ENCODE data around the gene MRGPRD. TPM values are rescaled to one million over a fixed set of nuclear protein-coding genes. Genes with fewer than 3 reads are reported as not detected.

The MRGPRD gene
- total and polyA plus RNA-seq, 2 of the 8 experiments (the other 6 are each of a cell fraction or from before 2014, with no cell fraction given): not detected

GRCh38 chr11:69001243-69002081 is 20.7 kb upstream of the MRGPRD start:
- H3K79me1 ChIP-seq (ENCODE audit: low read depth, low read length): no peaks in the 10 kb centered on the region
- no peak overlapping the region for H3K23ac ChIP-seq (ENCODE audit: insufficient read length)
- ChIA-PET CTCF (ENCODE audit: partially characterized antibody) (interaction anchor here (0.9 to 3.2 kb wide), 8 partner anchors 9 to 369 kb away, joined by 3 to 8 read pairs (median 4); partner anchors contain the start of genes MRGPRD and MRGPRF), POLR2A (ENCODE audit: partially characterized antibody) (interaction anchor here (1.3 to 2.5 kb wide), 3 partner anchors 9 to 48 kb away, joined by 4 to 9 read pairs (median 6); partner anchors contain the start of gene TPCN2)
- H2BK15ac ChIP-seq (ENCODE audit: low read length): no peak overlapping the region
- H4K20me1 ChIP-seq (replicated peaks in 1 of 2; ENCODE audit: control insufficient read depth in 1 of 2, insufficient read depth in 2 of 2, low read length in 2 of 2): no peaks in the 10 kb centered on the region
- no peak overlapping the region for H3K27ac ChIP-seq (ENCODE audit: low read depth, low read length)
- no peaks in the 10 kb centered on the region for H3K9me3 ChIP-seq (ENCODE audit: insufficient read depth in 2 of 2, low read depth in 1 of 2, low read length in 1 of 2)
- H3K4me2 ChIP-seq (ENCODE audit: insufficient read depth in 1 of 2, low read depth in 2 of 2, low read length in 2 of 2): no peak overlapping the region
- FAIRE-seq (no peak), DNase-seq (ENCODE audit: low read depth in 1 of 2, low spot score in 2 of 2) (no peak)
- H3K36me3 ChIP-seq (ENCODE audit: control insufficient read depth in 2 of 4, insufficient read depth in 4 of 4, low read length in 3 of 4): no peaks in the 10 kb centered on the region; a peak in 1 of 8 replicates
- peaks cover 0 to 2% (median 1%) of the 10 kb centered on the region in 4 experiments; a peak in 2 of 7 replicates for H3K4me1 ChIP-seq (replicated peaks in 1 of 4; ENCODE audit: control insufficient read depth in 3 of 4, insufficient read depth in 4 of 4, low read length in 3 of 4)
- H3K9ac ChIP-seq (replicated peaks in 1 of 4; ENCODE audit: extremely low read depth in 1 of 4, low read depth in 3 of 4, low read length in 3 of 4): no peak overlapping the region
- no peak overlapping the region for H4K8ac ChIP-seq (ENCODE audit: extremely low read depth, insufficient read depth, low read length)
- H3K27me3 ChIP-seq (replicated peaks in 1 of 4; ENCODE audit: control insufficient read depth in 3 of 4, extremely low read depth in 1 of 4, insufficient read depth in 3 of 4, low read length in 3 of 4): no peaks in the 10 kb centered on the region
- no peak overlapping the region for H2AFZ ChIP-seq (ENCODE audit: low read length)
- no peak overlapping the region for H3K4me3 ChIP-seq (ENCODE audit: extremely low read depth in 1 of 4, insufficient read depth in 2 of 4, low read depth in 3 of 4, low read length in 4 of 4)
- 93% methylated on average over 23 of the region's 23 CpGs; no CpG with 5 or more reads in 1 of the 2 experiments for WGBS, 2 experiments (ENCODE audit: extremely low coverage in 1 of 2, insufficient coverage in 1 of 2, insufficient read length in 1 of 2, insufficient replicate concordance in 2 of 2, low coverage in 1 of 2, low lambda C conversion rate in 2 of 2, missing lambda C conversion rate in 1 of 2)
- no peak overlapping the region for H2BK120ac ChIP-seq (replicated peaks; ENCODE audit: low read depth, low read length)
- H3K23me2 ChIP-seq (ENCODE audit: low read depth, low read length): no peaks in the 10 kb centered on the region
- no peak overlapping the region for H4K91ac ChIP-seq (replicated peaks; ENCODE audit: insufficient read length, low read length)
- no peak overlapping the region for H4K5ac ChIP-seq (ENCODE audit: insufficient read length, low read depth, low read length)
- no peak overlapping the region for H2BK20ac ChIP-seq (ENCODE audit: low read length)
- no peak overlapping the region for H3K4ac ChIP-seq (replicated peaks; ENCODE audit: insufficient read length, low read depth, low read length)
- no peak overlapping the region for H3K18ac ChIP-seq (ENCODE audit: extremely low read depth, low read length)
- H2BK12ac ChIP-seq (ENCODE audit: low read depth, low read length): no peak overlapping the region
- H3K14ac ChIP-seq (ENCODE audit: insufficient read length): no peak overlapping the region
- H3K56ac ChIP-seq (replicated peaks; ENCODE audit: insufficient read length, low read depth, low read length): no peak overlapping the region
- H2AK5ac ChIP-seq (ENCODE audit: low read depth, low read length): no peak overlapping the region
- no peak overlapping the region for H2BK5ac ChIP-seq (ENCODE audit: low read depth, low read length)
- H3K79me2 ChIP-seq (ENCODE audit: control insufficient read depth in 1 of 2, insufficient read depth in 2 of 2, low read length in 2 of 2): no peaks in the 10 kb centered on the region
- TF ChIP-seq E2F6 (IDR thresholded peaks at IDR 0.05) (no peak), TAF1 (IDR thresholded peaks at IDR 0.05; ENCODE audit: low read depth, low read length) (no peak), SIRT6 (IDR thresholded peaks at IDR 0.05; ENCODE audit: low read length) (no peak), KDM1A (IDR thresholded peaks at IDR 0.05; ENCODE audit: borderline replicate concordance, low read length) (no peak), ATF3 (IDR thresholded peaks at IDR 0.05; ENCODE audit: insufficient read depth, low read depth, low read length) (no peak), SP2 (IDR thresholded peaks at IDR 0.05; ENCODE audit: low read length) (no peak), POLR2AphosphoS5 (IDR thresholded peaks at IDR 0.05; ENCODE audit: low read depth, low read length) (no peak), KDM5A (IDR thresholded peaks at IDR 0.05; ENCODE audit: low read length) (no peak), PHF8 (conservative IDR thresholded peaks at IDR 0.05; ENCODE audit: low read depth, low read length) (no peak), CHD2 (IDR thresholded peaks at IDR 0.05; ENCODE audit: low read length) (no peak), EP300 (IDR thresholded peaks at IDR 0.05; ENCODE audit: borderline replicate concordance in 1 of 2, low read depth in 2 of 2, low read length in 2 of 2) (no peak)

Measured in H1 (cell line).